ENCODE measurements around the gene CD48.
"Not testable (repeated sequence)": the region's sequence is repeated elsewhere in the genome, so short reads cannot be mapped to it uniquely, and the experiment has no call there.

The CD48 gene

DNA sequence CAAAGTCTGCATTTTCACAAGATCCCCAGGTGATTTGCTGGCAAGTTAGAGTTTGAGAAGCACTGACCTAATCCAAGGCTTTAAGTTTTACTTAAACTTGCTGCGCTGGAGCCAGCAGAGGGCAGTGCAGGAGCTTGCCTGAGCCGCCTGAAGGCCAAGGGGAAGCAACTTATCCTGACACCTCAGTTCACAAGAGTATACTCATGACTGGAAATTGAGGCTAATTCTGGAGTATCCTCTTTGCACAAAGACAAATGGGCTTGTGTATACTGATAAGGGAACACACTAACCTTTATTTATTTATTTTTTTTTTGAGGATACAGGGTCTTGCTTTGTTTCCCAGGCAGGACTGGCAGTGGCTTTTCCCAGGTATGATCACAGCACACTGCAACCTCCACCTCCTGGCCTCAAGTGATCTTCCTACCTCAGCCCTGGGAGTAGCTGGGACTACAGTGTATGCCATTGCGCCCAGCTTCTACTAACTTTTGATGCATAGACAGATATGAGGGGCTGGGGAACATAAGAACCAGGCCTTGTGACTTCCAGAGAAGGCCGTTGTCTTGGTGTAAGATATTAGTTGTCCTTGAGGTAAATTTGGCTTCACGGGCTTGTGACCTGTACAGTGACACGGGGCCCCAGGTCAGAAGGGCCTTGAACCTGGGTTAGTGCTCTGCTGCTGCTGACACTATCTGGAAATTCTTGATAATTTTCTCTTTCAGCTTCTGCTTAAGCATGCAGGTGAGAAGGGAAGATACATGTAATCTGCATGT, 35.8 kb downstream of the CD48 start:
- DNase-seq: peak; percentile 33 to 85 (median 64)

DNA sequence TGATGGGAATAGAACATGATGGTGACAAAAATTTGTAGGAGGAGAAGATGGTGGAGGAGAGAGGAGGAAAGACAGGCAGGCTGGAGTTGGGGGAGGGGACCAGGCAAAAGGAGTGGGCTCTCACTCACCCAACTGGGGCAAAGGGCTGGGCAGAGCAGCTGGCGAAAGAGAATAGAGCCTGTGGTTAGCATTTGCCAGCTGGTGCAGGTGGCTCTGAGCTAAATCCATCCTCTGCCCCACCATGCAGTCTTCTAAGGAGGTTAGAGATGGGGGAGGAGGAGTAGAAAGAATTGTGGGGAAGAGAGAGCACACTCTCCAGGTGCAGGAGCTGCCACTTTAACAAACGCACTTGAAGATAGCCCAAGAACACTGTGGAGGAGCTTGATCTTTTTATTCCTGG, 37.2 kb downstream of the CD48 start:
- no peak for DNase-seq

DNA sequence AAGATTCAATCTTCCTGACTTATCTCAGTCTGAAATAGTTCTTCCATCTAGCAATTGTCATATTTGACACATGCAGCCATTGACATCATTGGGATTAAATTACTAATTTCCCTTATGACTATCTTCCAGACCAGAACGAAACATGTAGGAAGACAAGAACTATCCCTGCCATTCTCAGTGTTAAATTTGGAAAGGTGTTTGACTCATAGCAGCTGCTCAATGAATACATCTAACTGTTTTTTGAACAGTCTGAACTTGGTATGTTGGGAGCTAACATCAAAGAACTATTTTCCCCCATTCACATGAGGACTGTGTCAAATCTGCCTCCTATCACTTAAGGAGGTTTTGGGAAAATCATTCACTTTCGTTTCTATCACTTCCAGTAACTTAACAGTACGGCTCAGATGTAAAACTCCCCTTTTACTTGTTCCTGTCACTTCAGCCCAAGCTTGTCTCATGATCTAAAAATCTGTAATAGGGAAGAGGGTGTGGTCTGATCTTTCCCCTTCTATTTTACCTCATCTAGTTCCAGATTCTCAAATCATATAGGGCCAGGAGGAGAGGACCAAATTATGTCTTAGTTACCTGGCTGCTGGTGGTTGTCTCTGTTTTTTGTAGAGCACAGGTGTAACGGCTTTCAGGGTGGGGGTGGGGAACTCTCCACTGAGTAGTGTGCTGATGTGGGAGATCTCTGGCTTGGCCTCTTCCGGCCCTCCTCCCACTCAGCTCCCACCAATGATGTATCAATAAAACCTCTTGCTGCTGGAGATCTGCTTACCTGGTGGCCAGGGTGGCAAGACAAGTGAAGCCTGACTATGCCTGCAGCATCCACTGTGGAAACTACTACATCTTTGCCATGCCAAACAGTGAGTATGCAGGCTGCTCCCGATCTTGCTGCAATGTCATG, 38.6 kb downstream of the CD48 start:
- peak in 1 of 5 experiments; percentile 58 for DNase-seq

DNA sequence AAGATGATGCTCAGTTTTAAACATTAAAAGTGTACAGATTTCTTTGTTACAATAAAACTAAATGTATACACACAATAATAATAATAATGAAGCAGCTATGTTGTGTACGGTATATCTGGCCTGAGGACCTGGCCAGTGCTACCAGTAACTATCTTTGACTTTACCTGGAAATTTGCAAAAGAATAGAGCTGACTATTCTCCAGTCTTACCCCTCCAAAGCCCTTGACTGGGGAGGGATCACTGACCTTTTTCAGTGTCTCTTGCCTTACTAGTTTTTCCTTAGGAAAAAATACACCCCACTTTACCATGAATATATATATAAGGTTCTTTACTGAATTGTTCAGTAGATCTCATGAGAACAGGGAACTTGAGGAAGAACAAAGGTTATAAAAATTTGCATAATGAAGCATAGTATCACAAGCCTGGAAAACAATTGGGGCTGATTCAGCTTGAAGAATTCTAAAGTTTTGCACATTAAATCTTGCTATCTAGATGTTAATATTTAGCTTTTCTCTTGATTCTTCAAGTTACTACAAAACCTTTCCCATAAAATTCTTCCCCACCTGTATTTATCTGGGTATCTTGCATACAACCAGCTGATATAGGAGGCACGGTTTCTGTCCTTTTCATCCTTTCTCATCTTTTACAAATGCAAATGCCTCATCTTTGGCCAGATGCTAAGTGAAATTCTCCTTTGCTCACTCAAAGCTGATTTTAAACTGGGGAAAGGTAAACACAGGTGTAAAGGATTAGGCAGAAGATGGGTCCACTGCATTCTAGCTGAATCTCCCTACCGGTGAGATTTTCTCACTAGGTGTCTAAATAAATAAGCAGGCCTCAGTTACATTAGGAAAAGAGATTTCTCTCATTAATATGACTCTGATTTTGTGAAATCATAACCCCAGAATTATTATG, 39.8 kb downstream of the CD48 start:
- DNase-seq: no peak

DNA sequence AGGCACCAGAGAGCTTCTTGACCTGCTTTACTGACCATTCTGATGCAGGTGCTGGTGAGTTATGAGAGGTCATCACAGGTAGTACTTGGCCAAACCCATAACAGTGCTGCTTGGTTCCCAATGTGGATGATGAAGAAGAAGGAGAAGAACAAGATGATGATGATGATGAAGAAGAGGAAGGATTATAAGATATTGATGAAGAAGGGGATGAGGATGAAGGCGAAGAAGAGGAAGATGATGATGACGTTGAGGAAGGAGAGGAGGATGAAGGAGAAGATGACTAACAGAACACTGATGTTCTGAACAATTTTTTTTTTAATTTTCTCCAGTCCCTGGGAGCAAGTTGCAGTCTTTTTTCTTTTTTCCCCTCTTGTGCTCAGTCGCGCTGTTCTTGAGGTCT, 40.9 kb downstream of the CD48 start:
- no peak for DNase-seq

DNA sequence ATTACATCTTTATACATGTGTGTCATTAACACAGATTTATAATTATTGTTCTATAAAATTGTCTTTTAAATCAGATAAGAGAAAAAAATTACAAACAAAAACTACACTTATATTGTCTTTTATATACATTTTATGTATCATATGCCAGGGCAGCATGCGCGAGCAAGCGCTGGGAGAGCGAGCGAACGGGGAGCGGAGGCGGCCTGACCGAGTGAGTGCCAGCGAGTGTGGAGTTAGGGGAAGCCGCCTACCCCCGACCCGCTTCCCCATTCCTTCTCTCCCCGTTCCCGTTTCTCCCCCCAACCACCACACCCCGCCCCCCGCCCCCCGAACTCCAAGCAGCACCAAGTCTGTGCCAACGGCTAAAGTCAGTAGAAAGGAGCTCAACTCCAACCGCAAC, 41.8 kb downstream of the CD48 start:
- no peak for DNase-seq

DNA sequence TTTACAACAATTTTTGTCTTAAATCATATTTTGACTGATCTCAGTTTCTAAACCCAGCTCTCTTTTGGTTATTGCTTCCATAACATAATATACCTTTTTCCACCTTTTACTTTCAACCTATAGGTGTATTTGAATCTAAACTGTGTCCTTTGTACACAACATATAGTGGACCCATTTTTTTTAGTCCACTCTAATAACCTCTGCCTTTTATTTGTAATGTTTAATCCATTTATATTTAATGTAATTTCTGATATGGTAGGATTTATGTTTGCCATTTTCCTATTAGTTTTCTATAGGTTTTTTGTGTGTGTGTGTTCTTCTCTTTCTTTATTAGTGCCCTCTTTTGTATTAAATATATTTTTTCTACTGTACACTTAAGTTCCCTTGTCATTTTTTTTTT, 42.3 kb downstream of the CD48 start:
- DNase-seq: no peak

DNA sequence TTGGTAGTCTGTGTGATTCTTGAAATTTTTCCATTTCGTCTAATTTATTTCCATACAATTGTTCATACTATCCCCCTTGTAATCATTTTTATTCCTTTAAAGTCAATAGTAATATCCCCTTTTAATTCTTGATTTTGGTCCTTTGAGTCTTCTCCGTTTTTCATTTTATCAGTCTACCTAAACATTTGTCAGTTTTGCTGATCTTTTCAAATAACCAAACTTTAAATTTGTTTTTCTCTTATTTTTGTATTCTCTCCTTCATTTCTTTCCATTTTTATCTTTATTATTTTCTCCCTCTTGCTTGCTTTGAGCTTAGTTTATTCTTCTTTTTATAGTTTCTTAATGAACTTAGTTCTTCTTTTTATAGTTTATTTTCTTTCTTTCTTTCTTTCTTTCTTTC, 43.7 kb downstream of the CD48 start:
- no peak for DNase-seq

DNA sequence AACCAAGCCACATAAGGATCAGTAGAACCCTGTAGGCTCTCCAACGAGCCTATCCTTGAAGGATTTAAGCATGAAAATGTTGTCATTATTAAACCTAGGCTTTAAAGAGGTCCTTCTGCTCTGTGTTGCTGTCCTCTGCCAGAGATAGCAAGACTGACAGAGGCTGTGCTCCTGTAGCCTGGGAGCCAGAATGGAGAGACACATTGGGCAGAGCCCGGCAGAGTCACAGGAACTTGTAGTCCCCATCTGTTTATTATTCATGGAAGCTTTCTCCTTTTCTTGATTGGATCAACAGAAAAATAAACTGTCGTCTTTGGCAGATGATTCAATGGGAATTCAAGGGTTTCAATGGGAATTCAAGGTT, 45.6 kb downstream of the CD48 start:
- DNase-seq: no peak

DNA sequence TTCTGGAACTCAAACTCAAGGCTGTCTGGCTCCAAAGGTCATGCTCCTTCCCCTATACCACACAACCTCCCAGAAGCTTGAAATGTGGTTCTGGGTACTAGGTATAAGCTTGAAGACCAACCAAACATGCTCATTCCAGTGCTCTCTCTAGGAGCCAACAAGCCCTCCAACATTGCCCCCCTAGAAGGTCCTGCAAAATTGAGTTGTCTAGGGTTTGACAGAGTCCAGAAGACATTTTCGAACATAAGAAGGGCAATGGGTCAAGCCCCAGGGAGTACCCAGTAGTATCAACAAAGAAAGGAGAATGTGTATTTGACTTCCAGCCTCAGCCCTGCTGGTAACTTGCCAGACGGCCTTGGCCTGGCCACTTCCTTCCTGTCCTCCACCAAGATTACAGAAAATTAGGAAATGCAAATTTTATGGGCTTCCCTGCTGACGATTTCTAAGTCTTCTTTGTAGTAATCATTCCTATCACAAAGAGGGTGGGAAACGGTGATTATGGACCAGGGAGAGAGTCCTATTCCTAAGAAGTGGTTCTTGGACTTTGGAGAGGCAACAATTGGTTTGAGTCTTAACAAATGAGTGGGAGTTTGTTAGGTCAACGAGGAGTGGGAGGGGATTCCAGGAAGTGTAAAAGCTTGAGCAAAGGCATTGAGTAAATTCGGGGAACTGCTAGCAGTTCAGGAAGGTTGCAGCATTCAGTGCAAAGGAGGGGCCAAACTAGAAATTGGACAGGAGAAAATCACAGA, 46.1 kb downstream of the CD48 start:
- peak in 1 of 5 experiments; percentile 65 for DNase-seq

DNA sequence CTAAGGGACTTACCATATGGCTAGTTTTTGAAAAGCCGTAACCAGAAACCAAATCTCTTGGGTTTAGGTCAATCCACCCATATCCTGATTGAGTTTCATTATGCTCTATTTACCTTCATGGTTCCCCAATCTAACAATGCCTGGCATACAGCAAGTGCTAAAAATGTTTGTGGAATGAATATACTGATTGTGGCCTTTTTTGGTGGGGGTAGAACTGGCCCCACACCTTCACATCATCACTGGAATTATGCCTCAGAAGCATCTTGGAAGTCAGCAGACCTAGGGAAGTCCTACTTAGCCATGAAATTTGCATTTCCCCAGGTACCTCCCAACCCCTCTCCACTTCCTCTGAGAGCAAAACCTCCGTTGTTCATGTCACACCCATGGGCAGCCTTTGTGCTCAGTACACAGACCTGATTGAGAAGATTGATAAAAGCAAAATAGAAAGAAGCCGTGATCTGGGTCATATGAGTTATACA, 47.0 kb downstream of the CD48 start:
- peak in 2 of 5 experiments; percentile 61 to 86 for DNase-seq

DNA sequence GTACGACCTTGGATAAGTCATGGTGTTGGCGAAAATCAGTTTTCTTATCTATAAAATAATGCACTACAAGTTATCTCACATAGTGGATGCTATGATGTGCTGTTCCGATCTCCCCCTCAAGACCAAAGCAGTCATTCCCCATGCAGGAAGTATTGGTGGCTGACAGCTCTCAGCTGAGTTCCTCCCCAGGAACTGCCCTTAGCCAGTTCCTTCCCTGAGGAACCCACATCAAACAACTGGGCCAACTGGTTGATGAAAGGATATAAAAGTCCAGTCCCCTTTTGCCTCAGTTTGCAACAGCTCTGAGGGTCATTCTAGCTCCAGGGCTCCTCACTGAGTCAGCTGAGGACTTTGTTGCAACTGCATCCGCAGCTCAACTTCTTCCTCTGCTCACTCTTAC, 48.7 kb downstream of the CD48 start:
- DNase-seq: no peak

DNA sequence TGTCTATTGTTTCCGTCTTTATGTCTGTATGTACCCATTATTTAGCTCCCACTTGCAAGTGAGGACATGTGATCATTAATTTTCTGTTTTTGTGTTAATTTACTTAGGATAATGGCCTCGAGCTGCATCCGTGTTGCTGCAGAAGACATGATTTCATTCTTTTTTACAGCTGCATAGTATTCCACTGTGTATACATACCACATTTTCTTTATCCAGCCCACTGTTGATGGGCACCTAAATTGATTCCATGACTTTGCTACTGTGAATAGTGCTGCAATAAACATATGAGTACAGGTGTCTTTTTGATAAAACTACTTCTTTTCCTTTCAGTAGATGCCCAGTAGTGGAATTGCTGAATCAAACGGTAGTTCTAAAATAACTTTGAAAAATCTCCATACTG, 52.1 kb downstream of the CD48 start:
- DNase-seq: no peak

DNA sequence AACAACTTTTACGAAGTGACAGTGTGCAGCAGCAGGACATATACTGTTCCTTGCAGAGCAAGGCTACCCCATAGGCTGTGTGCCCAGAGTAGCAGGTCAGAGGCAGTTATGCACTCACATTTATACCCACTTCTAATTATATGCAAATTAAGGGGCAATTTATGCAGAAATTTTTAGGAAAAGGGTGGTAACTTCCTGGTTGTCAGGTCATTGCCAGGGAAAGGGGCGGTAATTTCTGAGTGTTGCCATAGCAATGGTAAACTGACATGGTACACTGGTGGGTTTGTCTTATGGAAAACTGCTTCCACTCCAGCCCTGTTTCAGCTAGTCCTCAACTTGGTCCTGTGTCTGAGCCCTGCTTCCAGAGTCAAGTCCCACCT, 52.8 kb downstream of the CD48 start:
- no peak for DNase-seq

DNA sequence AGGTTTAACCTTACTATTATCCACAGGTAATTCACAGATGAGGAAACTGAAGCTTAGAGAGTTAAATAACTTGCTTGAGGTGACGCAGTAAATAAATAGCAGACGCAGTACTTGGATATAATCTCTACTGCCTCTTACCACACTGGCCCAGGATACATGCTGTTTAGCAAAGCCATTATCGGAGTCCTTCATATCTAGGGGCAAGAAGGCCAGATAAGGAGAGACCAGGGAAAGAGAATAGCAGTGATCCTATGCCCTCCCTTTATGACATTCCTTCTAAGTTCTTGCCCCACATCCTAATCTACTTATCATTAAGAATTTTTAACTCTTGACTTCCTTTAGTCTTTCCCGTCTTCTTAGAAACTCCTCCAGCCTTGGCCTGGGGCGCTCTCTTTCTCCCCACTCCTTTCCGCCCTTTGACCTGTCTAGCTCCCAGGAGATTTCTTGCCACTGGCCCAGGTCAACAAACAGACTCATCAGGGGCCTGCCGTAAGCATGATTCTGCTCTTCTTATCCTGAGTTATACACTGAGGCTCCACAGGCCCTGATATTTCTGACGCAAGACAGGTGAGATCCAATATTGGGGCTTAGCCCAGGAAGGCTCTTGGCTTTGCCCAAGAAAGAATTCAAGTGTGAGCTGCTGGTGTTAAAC, 53.3 kb downstream of the CD48 start:
- no peak for DNase-seq

DNA sequence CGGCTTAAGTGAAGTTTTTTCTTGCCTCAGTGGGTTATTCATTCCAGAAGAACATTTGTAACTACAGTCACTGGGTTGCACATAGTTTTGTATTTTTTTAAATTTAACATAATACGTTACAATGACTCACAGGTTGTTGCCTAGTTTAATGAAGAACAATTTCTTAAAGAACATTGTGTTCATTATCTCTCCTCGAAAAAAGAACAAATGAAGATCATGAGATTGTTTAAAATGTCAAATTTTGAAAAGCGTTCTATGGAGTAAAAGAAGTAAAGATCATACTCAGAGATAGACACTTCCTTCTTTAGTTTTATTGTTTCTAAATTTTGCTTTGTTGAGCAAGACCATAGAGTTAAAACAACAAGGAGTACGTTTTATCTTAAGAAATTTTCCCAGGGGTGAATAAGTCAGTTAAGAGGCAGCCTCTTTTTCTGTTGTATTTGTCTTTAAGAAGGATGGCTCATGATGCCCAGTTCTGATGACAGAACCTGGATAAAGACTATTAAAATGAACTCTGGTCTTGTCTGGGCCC, 54.3 kb downstream of the CD48 start:
- no peak for DNase-seq

DNA sequence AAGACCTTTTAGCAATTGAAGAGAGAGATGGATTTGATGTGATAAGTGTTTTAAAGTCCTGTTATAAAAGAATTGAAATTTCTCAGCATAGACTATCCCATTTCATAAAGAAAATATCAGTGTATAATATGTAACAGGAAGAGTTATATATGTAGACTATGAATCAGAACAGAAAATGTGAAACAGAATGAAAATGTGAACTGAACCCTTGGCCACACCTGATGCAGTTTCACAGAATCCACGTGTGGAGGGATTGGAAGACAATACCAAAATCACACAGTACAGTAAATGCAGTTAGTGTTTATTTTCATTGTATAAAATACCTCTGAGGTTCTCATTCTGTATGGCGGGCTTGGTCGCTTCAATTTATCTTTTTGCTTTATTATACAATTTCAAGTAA, 54.9 kb downstream of the CD48 start:
- DNase-seq: no peak

DNA sequence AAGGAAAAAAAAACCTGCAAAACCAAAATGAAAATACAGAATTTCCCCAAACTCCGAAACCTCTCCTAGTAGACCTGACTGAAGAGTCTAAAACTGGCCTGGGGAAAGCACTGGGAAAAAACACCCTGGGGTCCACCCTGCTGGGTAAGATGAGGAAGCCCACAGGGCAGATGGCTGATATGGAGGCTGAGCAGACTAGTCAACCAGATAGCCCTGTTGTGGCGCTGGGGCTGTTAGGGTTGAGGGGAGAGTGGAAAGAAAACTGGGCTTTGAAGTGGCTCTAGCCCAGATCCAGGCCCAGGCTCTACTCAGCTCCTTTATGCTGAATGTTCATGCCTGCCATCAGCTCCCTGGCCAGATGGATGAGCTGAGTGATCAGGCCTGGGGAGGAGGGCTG, 58.0 kb downstream of the CD48 start:
- no peak for DNase-seq

DNA sequence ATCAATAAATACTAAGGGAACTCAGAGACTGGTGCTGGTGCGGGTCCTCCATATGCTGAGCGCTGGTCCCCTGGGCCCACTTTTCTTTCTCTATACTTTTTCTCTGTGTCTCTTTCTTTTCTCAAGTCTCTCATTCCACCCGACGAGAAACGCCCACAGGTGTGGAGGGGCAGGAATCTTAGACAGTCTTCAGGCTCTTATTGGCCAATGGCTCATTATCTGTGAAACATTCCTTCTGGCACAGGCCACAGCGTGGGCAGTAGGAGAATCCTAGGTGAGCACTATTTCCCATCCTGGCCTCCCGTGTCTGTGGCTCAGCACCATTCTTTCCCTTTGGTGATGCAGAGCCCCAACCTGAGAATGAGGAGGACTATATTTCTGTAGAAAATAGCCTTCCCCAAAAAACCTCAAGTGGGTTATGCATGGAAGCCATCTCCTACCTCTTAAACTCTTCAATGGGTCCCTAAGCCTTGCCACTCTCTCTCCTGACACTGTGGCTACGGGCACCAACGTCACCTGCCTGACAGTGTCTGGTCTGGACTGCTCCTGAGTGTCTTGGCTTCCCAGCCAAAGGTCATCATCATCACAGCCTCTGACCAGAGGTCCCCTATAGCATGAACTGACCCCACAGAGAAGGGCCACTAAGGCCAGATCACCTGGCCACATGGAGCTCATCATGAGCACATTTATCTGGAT, 58.5 kb downstream of the CD48 start:
- no peak for DNase-seq

DNA sequence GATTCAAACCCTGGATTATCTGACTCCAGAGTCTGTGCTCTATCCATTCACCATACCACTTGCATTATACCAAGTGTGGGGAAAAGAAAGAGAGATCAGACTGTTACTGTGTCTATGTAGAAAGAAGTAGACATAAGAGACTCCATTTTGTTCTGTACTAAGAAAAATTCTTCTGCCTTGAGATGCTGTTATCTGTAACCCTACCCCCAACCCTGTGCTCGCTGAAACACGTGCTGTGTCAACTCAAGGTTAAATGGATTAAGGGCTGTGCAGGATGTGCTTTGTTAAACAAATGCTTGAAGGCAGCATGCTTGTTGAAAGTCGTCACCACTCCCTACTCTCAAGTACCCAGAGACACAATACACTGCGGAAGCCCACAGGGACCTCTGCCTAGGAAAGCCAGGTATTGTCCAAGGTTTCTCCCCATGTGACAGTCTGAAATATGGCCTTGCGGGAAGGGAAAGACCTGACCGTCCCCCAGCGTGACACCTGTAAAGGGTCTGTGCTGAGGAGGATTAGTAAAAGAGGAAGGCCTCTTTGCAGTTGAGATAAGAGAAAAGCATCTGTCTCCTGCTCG, 59.5 kb downstream of the CD48 start:
- DNase-seq: not testable (repeated sequence)

Data from T-helper 2 cell (primary cell).